ENCODE measurements around the gene TCF12.

DNA sequence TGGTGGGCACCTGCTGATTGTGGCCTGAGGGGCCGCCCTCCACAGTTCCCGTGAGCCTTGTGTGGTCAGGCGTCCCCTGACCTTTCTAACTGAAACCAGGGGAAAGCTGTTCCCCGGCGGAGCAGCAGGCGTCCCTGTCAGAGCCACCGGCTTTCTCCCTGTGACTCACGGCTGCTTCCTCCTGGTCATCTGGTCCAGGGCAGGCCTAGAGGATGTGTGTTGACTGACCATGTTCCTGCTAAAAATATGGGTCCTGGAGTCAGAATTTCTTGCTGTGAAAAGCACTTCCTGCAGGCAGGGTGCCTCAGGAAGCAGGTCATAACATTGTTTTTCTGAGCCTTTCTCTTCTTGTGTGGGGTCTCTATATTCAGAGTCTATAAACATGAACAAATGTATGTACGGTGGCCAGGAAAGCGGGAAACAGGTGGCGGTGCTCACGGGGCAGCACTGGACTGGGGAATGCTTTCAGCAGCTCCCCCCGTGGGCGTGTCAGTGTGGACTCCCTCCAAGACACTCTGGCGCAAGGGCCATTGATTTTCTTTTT lies 419.5 kb downstream of the TCF12 start:
- TF ChIP-seq CTCF (IDR thresholded peaks at IDR 0.05) (no peak), EZH2 (IDR thresholded peaks at IDR 0.05) (no peak)
